Adipose tissue (tissue), 3 donors: ENCODE measurements around the gene AGPAT3. TPM values are rescaled to one million over a fixed set of nuclear protein-coding genes. Genes with fewer than 3 reads are reported as not detected.

Experiments used
- H3K27ac ChIP-seq: one replicate; pipeline ENCODE4 v1.5.1; 2013; ENCODE audit warnings: low read depth, low read length
- WGBS, 3 donors: extraction: QIAGEN DNeasy Blood & Tissue Kit; methylation state at CpG; one replicate each; pipeline ENCODE4 v1.1.7; 2013; 5-methylcytosine and 5-hydroxymethylcytosine counted together
- polyA plus RNA-seq, 3 donors: library from polyadenylated mRNA; stranded (reverse); fragments of 200-250 nt; gene quantifications; one replicate each; pipeline ENCODE4 v1.2.3, GENCODE V29; 2013
- donor health status: healthy with polysubstance abuse.
- donor health status: Bipolar disorder and iron deficiency.
- donor health status: healthy.

Gene AGPAT3
- polyA plus RNA-seq, 3 donors, result 15.9 to 35.5 (median 16.2) TPM

- WGBS, 3 donors, result 81 to 93% (median 86%) methylated on average over 6 to 7 of the region's 7 CpGs
- no peak overlapping the region for H3K27ac ChIP-seq
Measured at GRCh38 chr21:43989401-43989800, 124.4 kb downstream of the AGPAT3 start.

DNA sequence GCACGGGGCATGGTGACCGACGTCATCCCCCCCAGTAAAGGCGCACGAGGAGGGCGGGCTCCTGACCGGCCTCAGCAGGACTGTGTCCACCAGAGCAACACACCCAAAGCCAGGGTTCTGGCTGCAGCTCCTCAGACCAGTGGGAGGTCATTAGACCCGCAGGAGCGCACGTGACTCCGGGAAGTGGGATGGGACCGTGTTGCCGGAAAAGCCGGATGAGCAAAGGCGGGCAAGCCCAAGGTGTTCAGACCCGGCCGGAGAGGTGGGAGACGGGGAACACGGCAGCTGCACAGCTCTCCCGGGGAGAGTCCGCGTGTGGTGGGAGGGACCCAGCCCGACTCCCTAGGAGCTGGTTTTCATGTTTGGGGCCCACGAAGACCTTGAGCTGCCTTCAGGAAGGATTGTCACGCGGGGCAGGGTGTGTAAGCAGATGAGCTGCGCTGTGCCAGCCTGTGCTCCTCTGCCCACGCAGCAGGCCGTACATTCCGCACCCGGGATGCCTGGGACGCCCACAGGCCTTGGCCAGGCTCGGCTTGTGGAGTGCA lies 126.5 kb downstream of the AGPAT3 start:
- no peak overlapping the region for H3K27ac ChIP-seq
- WGBS, 3 donors, result 69 to 81% (median 79%) methylated on average over 33 of the region's 33 CpGs

DNA sequence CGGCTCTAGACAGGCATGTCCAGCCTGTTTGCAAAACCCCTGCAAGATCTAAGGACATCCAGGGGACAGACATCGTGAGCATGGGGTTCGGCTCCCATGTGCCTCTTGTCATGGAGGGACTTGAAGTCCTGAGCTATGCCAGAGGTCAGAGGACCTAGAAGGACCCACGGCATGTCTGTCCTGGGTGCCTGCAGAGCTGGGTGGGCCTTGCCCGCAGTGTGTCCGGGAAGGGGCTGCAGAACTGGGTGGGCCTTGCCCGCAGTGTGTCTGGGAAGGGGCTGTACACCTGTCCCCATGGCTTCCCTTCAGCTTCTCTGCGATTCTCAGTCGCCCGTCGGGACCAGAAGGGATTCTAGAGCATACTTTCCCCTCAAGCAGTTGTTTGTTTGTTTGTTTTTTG lies 127.1 kb downstream of the AGPAT3 start:
- no peak overlapping the region for H3K27ac ChIP-seq
- WGBS, 3 donors, result 93 to 95% (median 94%) methylated on average over 11 of the region's 11 CpGs

DNA sequence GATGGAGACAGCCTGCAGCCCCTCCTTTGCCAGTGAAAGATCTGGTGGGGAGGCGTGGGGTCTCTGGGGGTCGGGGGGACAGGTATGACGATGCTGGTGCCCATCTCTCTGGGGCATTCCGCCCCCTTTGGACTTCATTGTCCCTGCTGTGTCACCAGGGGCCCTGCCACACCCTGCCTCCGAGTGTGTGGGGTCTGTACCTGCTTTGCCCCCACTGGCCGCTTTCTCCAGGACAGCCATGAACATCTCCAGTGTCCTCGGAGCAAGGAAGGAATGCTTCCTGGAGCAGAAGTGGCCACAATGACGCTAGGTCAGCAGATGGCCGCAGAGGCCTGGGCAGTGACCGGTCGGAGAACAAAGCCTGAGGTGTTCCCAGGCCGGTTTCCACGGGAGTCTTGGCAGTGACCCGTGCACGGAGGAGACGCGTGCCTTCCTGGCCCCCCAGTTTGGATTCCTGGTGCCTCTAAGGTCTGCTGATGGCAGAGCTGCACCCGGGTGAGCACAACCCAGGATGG lies 128.5 kb downstream of the AGPAT3 start:
- no peak overlapping the region for H3K27ac ChIP-seq
- WGBS, 3 donors, result 74 to 80% (median 77%) methylated on average over 17 to 18 of the region's 18 CpGs

DNA sequence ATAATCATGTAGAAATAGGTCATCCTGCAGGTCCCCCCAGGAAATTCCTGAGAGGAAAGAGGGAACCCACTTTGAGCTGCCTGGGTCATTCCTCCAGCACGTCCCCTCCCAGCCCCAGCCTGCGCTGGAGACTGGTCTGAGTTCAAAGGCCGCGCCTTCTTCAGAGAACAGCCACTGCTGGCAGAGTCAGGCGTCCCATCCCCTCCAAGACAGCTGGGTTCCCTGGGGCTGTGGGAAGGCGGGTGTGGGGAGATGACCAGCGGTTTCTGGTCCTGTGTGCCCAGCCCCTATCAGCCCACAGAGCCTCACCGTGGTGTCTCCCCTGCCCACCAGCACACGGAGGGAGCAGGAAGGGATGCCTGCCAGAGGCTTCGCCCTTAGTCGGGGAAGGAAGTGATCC lies 129.1 kb downstream of the AGPAT3 start:
- WGBS, 3 donors, result 56 to 70% (median 70%) methylated on average over 11 of the region's 11 CpGs
- H3K27ac ChIP-seq, result no peak overlapping the region

GRCh38 chr21:43994646-43995045 lies 129.6 kb downstream of the AGPAT3 start:
- no peak overlapping the region for H3K27ac ChIP-seq
- 91 to 96% (median 96%) methylated on average over 9 of the region's 9 CpGs for WGBS, 3 donors

- 82 to 94% (median 92%) methylated on average over 14 to 18 of the region's 18 CpGs for WGBS, 3 donors
Measured at GRCh38 chr21:43995521-43996105, 130.6 kb downstream of the AGPAT3 start.

GRCh38 chr21:43997766-43998742 lies 133.0 kb downstream of the AGPAT3 start:
- H3K27ac ChIP-seq, result no peak overlapping the region
- 79 to 91% (median 90%) methylated on average over 5 of the region's 5 CpGs for WGBS, 3 donors

More at GRCh38 chr21:43995521-43996105, 130.6 kb downstream of the AGPAT3 start:
- no peak overlapping the region for H3K27ac ChIP-seq

GRCh38 chr21:44000360-44000759 lies 135.3 kb downstream of the AGPAT3 start:
- no peak overlapping the region for H3K27ac ChIP-seq
- 45 to 68% (median 51%) methylated on average over 7 of the region's 7 CpGs for WGBS, 3 donors

DNA sequence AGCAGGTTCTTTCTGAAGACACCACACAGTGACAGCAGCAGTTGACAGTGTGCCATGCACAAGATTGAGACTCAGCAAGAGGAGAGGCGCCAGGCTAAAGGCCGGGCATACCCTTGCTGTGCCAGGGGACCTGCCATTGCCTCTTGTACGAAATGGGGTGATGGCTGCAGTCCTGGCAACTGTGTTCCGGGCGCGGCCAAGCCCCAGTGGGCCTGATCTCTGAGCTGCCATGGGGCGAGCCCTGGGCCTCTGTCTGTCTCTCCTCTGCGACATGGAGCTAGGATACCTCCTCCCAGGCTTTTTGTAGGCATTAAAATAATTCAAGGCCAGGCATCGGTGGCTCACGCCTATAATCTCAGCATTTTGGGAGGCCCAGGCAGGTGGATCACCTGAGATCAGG lies 137.5 kb downstream of the AGPAT3 start:
- WGBS, 3 donors, result 89 to 97% (median 92%) methylated on average over 10 of the region's 10 CpGs
- H3K27ac ChIP-seq, result no peak overlapping the region

DNA sequence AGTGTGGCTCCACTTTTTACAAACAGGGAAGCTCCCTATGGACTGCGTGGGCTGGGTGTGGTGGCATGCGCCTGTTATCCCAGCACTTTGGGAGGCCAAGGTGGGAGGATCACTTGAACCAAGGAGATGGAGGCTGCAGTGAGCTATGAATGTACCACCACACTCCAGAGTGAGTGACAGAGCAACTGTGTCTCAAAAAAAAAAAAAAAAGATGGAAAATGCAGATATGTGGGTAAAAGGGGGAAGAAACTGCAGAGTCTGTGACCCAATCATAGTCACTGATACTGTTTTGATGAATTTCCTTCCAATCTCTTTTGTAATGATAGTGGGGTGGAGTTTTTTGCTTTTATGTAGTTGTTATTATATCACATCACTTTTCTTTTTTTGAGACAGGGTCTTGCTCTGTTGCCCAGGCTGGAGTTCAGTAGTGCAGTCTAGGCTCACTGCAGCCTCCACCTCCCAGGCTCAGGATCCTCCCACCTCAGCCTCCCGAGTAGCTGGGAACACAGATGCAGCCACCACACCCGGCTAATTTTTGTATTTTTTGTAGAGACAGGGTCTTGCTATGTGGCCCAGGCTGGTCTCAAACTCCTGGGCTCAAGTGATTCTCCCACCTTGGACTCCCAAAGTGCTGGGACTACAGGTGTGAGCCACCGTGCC lies 138.4 kb downstream of the AGPAT3 start:
- 82 to 93% (median 91%) methylated on average over 5 of the region's 5 CpGs for WGBS, 3 donors
- H3K27ac ChIP-seq, result no peak overlapping the region

DNA sequence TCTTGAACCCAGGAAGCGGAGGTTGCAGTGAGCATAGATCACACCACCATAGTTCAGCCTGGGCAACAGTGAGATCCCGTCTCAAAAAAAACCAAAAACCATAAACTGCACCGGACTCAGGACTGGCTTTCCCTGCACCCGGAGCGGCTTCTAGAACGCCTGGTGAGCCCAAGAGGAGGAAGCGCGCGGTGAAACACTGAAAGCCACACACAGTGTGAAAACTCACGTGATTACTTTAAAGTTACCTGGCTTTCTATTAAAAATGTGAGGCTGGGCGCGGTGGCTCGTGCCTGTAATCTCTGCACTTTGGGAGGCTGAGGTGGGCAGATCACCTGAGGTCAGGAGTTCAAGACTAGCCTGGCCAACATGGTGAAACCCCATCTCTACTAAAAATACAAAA lies 140.0 kb downstream of the AGPAT3 start:
- H3K27ac ChIP-seq, result no peak overlapping the region
- 91 to 95% (median 94%) methylated on average over 13 of the region's 13 CpGs for WGBS, 3 donors

DNA sequence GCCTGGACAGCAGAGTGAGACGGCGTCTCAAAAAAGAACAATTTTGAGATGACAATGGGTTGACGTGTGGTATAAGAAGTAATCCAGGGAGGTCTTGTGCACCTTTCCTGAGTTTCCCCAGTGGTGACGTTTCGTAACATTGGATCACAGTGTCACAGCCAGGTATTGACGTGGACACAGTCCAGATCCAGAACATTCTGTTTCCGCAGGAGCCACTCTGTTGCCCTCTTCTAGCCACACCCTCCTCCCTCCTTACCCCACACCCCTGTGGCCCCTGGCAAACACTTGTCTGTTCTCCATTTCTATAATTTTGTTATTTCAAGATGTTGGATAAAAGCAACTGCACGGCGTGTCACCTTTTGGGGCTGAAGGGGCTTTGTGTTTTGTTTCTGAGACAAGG lies 140.6 kb downstream of the AGPAT3 start:
- no peak overlapping the region for H3K27ac ChIP-seq
- WGBS, 3 donors, result 80 to 88% (median 88%) methylated on average over 9 of the region's 9 CpGs

GRCh38 chr21:44006017-44006619 lies 141.1 kb downstream of the AGPAT3 start:
- 57 to 66% (median 59%) methylated on average over 9 of the region's 9 CpGs for WGBS, 3 donors
- no peak overlapping the region for H3K27ac ChIP-seq

- H3K27ac ChIP-seq, result no peak overlapping the region
- WGBS, 3 donors, result 59 to 74% (median 61%) methylated on average over 8 of the region's 8 CpGs
Measured at GRCh38 chr21:44006656-44007055, 141.6 kb downstream of the AGPAT3 start.

GRCh38 chr21:44010429-44010828 lies 145.4 kb downstream of the AGPAT3 start:
- WGBS, 3 donors, result 68 to 72% (median 71%) methylated on average over 9 of the region's 9 CpGs
- no peak overlapping the region for H3K27ac ChIP-seq

DNA sequence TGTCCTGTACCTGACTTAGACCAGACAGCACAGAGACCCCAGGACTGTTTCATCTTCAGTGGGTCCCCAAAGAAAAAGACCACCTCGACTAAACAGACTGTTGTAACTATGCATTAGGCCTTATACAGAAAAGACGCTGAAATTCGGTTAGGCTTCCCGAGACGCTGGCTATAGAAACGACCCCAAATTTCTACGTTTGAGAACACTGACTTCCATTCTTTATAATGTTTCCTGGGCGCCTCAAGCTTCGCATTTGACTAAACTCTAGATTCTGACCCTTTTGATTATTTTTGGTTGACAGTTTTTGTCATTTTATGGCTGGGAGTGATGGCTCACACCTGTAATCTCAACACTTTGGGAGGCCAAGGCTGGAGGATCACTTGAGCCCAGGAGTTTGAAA lies 146.1 kb downstream of the AGPAT3 start:
- 80 to 85% (median 84%) methylated on average over 9 of the region's 9 CpGs for WGBS, 3 donors
- no peak overlapping the region for H3K27ac ChIP-seq
